Mammary epithelial cell (primary cell): ENCODE measurements around the gene ITGB8.

Experiments
- CTCF ChIP-seq, 2 donors: IDR thresholded peaks in 1 of 2; conservative IDR thresholded peaks in 1 of 2; 2 replicates each; pipeline ENCODE4 v1.5.1; 2011 to 2012; ENCODE audit warnings: inconsistent platforms in 2 of 2, low read length in 2 of 2, mild to moderate bottlenecking in 2 of 2, control low read depth in 1 of 2, low read depth in 1 of 2; ENCODE audit not compliant: insufficient read depth in 1 of 2; ENCODE audit errors: extremely low read depth in 1 of 2
- EZH2 ChIP-seq: IDR thresholded peaks from 2 replicates; pipeline ENCODE4 v1.6.1; 2012; ENCODE audit warnings: low read length, inconsistent platforms, borderline replicate concordance

GRCh38 chr7:20395104-20395503 lies 64.4 kb downstream of the ITGB8 start:
- TF ChIP-seq CTCF (conservative IDR thresholded peaks at IDR 0.05 in 1 of 2, IDR thresholded peaks at IDR 0.05 in 1 of 2; ENCODE audit: extremely low read depth in 1 of 2, insufficient read depth in 1 of 2, low read depth in 1 of 2, low read length in 2 of 2) (no peak), EZH2 (no peak)
